Muscle layer of colon (tissue), 2 donors: Measurements from ENCODE around the gene ADGRB3.

Source experiments
- H3K27ac ChIP-seq: one replicate; pipeline ENCODE4 v1.7.0; 2013; ENCODE audit warnings: low read depth, mild to moderate bottlenecking, low read length, moderate library complexity
- H3K27me3 ChIP-seq, 2 donors: one replicate each; pipeline ENCODE4 v1.7.0; 2013; ENCODE audit warnings: low read length in 2 of 2, mild to moderate bottlenecking in 2 of 2; ENCODE audit not compliant: insufficient read depth in 2 of 2, control insufficient read depth in 1 of 2
- H3K36me3 ChIP-seq: one replicate; pipeline ENCODE4 v1.7.0; 2013; ENCODE audit warnings: mild to moderate bottlenecking, low read length; ENCODE audit not compliant: insufficient read depth
- H3K4me1 ChIP-seq: one replicate; pipeline ENCODE4 v1.7.0; 2013; ENCODE audit warnings: mild to moderate bottlenecking, low read length; ENCODE audit not compliant: insufficient read depth
- H3K4me3 ChIP-seq, 2 donors: one replicate each; pipeline ENCODE4 v1.7.0; 2013; ENCODE audit warnings: low read length in 2 of 2, low read depth in 1 of 2, mild to moderate bottlenecking in 1 of 2, moderate library complexity in 1 of 2
- H3K9ac ChIP-seq: one replicate; pipeline ENCODE4 v1.7.0; 2013; ENCODE audit warnings: low read length
- H3K9me3 ChIP-seq: one replicate; pipeline ENCODE4 v1.7.0; 2013; ENCODE audit warnings: mild to moderate bottlenecking, low read length
- donor health status: abdominal sarcoma.
- donor health status: Adenocarcinoma of cecum.

ADGRB3 gene

DNA sequence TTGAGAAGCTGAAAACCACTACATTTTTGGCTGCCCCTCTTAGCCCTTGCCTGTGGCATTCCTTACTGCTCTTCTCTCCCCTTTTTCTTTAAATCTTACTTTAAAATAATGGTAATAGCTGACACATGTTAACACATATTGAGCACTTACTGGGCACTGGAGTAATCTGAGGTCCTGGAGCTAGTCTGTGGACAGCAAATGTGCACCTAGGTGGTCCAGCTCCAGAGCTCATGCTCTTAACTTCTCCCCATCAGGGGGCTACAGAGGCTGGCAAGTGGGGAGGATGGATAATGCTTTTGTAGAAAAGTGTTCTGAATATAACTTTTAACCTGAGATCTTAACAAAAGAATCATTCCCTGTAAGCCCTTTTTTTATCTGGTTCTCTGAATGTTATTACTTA is 74.8 kb downstream of the ADGRB3 start:
- Histone ChIP-seq H3K36me3 (no peaks in the 10 kb centered on the region), H3K27me3 (no peaks in the 10 kb centered on the region), H3K27ac (no peak overlapping the region), H3K9ac (no peak overlapping the region), H3K9me3 (no peaks in the 10 kb centered on the region), H3K4me1 (no peaks in the 10 kb centered on the region), H3K4me3 (no peak overlapping the region)

DNA sequence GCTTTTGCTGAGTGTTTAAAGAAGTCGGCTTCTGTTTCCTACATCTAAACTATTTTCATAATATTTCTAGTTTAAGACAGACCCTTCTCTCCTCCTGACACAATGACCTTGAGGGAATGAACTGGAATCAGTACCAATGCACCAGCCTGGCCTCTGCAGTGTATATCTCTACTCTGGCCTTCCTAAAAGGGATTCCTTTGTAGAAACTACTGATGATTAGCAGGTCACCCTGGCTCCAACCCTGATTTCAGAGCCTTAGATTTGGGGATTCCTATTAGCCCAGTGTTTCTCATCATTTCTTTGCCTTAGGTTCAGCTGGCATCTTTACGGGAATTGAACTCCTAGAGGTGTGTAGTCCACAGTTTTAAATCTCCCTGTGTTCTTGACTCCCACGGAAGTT is 75.4 kb downstream of the ADGRB3 start:
- no peak overlapping the region for H3K4me3 ChIP-seq

DNA sequence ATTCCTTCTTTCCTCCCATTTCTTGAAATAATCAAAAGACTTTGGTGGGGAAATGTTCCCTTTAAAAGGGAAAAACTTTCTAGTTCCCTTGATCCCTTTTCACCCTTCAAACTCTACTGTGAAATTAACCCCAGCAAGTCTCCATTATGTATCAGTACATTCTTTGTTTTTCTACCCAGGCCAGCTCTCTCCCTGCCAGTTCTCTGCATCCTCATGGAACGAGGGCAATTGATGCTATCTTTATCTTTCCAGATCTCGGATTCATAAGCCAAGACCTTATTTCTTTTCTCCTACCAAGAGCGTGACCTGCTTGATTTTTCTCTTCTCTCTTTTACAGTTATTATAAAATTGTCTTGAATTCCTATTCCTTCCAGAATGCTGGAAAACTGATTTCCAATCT is 75.8 kb downstream of the ADGRB3 start:
- no peak overlapping the region for H3K4me3 ChIP-seq
- H3K9ac ChIP-seq = no peak overlapping the region
- H3K27ac ChIP-seq = no peak overlapping the region
- H3K27me3 ChIP-seq = no peaks in the 10 kb centered on the region
- no peaks in the 10 kb centered on the region for H3K4me1 ChIP-seq
- no peaks in the 10 kb centered on the region for H3K36me3 ChIP-seq
- no peaks in the 10 kb centered on the region for H3K9me3 ChIP-seq

More for the DNA sequence above, 75.4 kb downstream of the ADGRB3 start:
- Histone ChIP-seq H3K27ac (no peak overlapping the region), H3K4me1 (no peaks in the 10 kb centered on the region), H3K9me3 (no peaks in the 10 kb centered on the region), H3K27me3 (no peaks in the 10 kb centered on the region), H3K36me3 (no peaks in the 10 kb centered on the region), H3K9ac (no peak overlapping the region)

DNA sequence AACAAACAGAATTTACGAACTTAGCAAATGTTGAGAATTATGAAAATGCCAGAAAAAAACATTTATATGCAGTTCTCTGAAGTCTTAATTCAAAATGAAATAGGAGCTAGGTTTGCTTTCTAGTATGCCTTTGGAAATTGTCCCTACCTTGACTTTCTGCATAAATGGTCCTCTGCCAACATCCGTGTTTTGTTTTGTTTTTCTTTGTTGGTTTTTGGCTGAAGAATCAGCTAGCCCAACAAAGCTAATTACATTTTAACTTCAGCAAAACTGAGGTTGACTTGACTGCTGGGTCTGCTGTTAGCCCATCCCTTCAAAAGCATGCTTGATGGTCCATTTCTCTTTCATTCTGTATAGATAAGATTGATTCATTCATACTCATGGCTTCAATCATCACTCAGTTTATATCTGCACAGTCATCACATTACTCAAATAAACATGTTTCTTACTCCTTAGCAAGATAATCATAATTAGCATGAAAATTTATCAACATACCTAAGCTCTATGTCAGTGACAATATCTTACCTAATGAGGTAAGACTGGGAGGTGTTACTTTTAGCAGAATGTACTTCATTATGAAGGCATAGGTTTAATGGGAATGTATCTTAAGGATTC is 76.4 kb downstream of the ADGRB3 start:
- no peaks in the 10 kb centered on the region for H3K4me1 ChIP-seq
- no peaks in the 10 kb centered on the region for H3K27me3 ChIP-seq
- H3K36me3 ChIP-seq = no peaks in the 10 kb centered on the region
- H3K4me3 ChIP-seq = no peak overlapping the region
- H3K27ac ChIP-seq = no peak overlapping the region
- no peaks in the 10 kb centered on the region for H3K9me3 ChIP-seq
- H3K9ac ChIP-seq = no peak overlapping the region

DNA sequence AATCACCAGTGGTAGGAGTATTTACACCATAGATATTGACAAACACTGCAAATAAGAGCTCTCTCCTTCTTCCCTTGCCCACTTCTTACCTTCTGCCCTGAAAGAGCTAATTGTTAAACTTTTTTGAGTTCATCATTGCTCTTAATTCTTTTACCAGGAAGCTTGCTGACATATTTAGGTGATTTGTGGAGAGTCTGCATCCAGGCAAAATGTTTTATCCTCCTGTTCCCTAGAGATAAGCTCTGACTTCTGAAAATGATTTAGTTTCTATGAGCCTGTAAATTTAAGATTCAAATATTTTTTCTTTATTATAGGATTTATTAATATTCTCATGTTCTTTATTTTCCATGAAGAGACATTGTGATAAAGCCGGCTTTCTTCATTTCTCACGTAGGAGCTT is 81.5 kb downstream of the ADGRB3 start:
- no peaks in the 10 kb centered on the region for H3K9me3 ChIP-seq
- H3K9ac ChIP-seq = no peak overlapping the region
- no peaks in the 10 kb centered on the region for H3K36me3 ChIP-seq
- H3K4me3 ChIP-seq = no peak overlapping the region
- no peaks in the 10 kb centered on the region for H3K4me1 ChIP-seq
- H3K27ac ChIP-seq = no peak overlapping the region
- no peaks in the 10 kb centered on the region for H3K27me3 ChIP-seq

DNA sequence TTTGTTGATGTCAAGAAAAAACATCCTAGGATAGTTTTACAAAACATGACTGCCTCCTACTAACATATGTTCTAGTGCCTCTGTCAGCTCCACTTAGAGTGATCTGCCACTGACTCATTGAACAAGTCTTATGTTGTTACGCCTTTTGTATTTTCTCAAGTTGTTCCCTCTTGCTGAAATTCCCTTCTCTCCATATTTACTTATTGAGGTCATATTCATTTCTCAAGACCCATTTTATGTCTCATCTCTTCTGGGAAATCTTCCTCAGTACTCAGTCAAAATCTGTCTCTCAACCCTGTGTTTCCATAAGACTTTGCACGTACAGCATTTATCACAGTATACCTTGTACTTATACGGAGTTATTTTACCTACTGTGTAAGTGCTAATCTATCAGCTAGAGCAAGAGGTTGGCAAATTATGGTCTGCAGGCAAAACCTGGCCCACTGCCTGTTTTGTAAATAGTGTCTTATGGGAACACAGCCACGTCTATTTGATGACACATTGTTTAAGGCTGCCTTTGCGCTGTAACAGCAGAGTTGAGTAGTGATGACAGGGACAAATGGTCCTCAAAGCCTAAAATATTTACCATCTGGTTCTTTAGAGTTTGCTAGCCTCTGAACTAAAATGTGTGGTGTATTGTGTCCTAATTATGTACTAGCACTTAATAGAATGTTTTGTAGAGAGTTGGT is 83.4 kb downstream of the ADGRB3 start:
- Histone ChIP-seq H3K4me3 (no peak overlapping the region), H3K4me1 (no peaks in the 10 kb centered on the region), H3K27ac (no peak overlapping the region), H3K9me3 (no peaks in the 10 kb centered on the region), H3K36me3 (no peaks in the 10 kb centered on the region), H3K27me3 (no peaks in the 10 kb centered on the region), H3K9ac (no peak overlapping the region)

DNA sequence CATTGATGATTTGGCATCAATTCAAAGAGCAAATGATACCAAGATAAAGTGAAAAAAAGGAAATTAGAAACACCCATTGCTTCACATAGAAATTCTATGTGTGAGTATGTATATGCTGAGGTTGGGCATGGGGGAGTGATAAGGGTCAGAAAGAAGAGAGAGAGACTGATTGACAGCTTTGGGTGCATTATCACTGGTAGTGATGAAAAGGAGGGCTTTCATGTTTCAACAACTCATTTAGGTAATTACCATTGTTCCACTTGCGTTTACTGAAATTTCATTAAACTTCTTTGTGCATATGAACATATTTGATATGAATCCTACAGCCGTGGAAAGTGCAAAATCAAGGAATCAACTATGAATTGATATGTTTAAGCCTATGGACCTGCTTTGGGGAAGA is 84.7 kb downstream of the ADGRB3 start:
- Histone ChIP-seq H3K9me3 (no peaks in the 10 kb centered on the region), H3K27me3 (no peaks in the 10 kb centered on the region), H3K36me3 (no peaks in the 10 kb centered on the region), H3K4me1 (no peaks in the 10 kb centered on the region), H3K4me3 (no peak overlapping the region), H3K27ac (no peak overlapping the region), H3K9ac (no peak overlapping the region)

DNA sequence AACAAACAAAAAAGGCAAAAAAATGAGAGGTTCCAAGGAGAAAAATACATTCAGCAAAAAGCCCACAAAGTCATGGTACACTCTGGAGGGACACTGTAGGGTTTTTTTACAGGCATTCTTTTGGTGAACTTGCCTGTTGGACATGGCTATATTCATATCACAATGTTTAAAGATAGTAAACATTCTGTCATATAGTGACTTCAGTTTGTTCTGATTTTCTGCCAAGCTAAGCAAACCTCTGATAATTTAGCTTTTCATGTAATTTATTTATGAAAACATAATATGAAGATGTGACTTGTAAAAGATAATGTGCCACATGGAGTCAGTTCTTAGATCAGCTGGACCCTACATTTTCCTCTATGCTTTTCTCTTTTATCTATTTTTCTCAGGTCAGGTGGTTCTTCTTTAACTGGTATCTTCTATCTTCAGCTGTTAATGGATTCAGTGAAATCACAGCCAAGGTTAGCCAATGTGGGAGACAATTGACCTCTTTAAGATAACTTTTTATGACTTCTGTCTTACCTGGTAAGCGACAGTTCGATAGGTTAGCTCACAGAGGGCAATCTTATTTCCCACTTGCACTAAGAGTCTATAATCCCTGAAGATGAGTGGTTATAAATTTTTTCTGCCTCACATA is 87.9 kb downstream of the ADGRB3 start:
- Histone ChIP-seq H3K27me3 (no peaks in the 10 kb centered on the region), H3K9me3 (no peaks in the 10 kb centered on the region), H3K9ac (no peak overlapping the region), H3K4me3 (no peak overlapping the region), H3K27ac (no peak overlapping the region), H3K36me3 (no peaks in the 10 kb centered on the region), H3K4me1 (no peaks in the 10 kb centered on the region)

DNA sequence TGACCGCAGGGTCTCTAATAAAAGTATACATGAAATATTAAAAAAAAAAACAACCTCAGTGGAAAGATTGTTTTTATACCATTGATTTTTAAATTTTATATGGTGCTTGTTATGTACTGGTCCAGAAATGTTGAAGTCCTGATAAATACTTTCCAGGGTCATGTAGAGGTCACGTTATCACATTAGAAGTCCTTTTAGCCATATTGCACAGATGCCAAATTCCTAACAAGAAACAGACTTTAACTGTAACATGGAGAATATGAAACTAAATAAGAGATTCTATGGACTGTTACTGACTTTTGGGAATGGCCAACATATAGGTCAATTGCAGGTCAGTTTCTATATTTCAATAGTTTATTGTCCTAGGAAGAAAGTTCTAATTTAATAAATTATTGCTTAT is 89.0 kb downstream of the ADGRB3 start:
- Histone ChIP-seq H3K9ac (no peak overlapping the region), H3K27me3 (no peaks in the 10 kb centered on the region), H3K4me3 (no peak overlapping the region), H3K36me3 (no peaks in the 10 kb centered on the region), H3K9me3 (no peaks in the 10 kb centered on the region), H3K4me1 (no peaks in the 10 kb centered on the region), H3K27ac (no peak overlapping the region)

DNA sequence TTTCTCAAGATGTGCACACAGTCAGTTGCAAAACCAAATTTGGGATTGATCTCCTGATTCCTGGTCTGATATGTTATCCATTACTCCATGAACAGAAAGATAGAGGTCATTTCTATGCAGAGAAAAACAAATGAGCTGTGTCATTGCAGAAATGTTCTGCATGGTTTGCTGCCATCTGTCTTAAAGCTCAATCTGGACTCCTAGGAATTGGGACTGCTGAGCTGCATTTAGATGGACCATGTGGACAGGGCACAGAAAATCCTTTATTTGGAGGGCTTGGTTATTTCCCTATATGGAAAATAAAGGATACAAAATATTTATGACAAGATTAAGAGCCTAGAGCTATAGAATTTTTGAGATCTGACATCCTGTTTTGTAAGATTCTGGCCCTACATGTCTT is 91.3 kb downstream of the ADGRB3 start:
- no peak overlapping the region for H3K27ac ChIP-seq

DNA sequence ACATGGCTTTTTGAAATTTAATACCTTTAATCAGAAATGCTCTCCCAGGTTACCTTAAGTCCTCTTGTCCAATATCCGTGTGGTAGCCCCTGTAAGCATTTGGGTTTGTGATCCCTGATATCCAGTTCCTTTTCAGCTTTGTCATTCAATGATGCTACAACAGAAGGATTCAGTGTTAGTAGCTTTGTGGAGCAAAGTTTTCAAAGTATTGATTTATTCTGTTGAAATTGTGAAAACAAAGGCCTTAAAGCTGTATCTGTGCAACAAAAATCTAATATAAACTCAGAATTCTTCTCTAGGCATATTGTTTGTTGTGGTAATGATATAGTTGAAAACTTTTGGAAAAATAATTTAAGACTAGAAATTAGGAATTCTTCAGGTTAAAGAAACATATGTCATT is 91.9 kb downstream of the ADGRB3 start:
- Histone ChIP-seq H3K4me1 (no peaks in the 10 kb centered on the region), H3K36me3 (no peaks in the 10 kb centered on the region), H3K27ac (no peak overlapping the region), H3K27me3 (no peaks in the 10 kb centered on the region), H3K9ac (no peak overlapping the region), H3K9me3 (no peaks in the 10 kb centered on the region), H3K4me3 (no peak overlapping the region)

More for the DNA sequence above, 91.3 kb downstream of the ADGRB3 start:
- Histone ChIP-seq H3K36me3 (no peaks in the 10 kb centered on the region), H3K9ac (no peak overlapping the region), H3K4me3 (no peak overlapping the region), H3K9me3 (no peaks in the 10 kb centered on the region), H3K27me3 (no peaks in the 10 kb centered on the region), H3K4me1 (no peaks in the 10 kb centered on the region)

DNA sequence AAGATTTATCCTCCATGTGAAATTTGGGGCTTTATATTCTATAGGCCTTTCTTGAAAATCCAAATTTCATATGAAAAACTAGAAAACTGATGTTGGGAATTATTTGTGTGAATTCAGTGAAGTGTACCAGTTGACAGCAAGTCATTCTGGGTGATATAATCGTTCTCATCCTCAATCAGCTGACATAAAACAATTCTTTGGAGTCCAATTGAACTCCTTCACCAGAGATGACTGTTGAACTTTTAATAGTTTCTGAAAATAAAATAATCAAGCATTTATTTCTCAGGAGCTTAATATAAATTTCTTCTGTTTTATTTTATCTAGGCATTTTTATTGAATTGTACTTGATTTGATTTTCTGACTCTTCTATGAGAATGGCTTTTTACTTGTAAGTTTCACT is 92.6 kb downstream of the ADGRB3 start:
- Histone ChIP-seq H3K9ac (no peak overlapping the region), H3K27ac (no peak overlapping the region)

More for the DNA sequence above, 92.6 kb downstream of the ADGRB3 start:
- Histone ChIP-seq H3K4me3 (no peak overlapping the region), H3K9me3 (no peaks in the 10 kb centered on the region), H3K36me3 (no peaks in the 10 kb centered on the region), H3K4me1 (no peaks in the 10 kb centered on the region), H3K27me3 (no peaks in the 10 kb centered on the region)
